Tongue (tissue), 2 donors: ENCODE measurements around the gene TVP23C. TPM values are rescaled to one million over a fixed set of nuclear protein-coding genes. Genes with fewer than 3 reads are reported as not detected.
A peak's percentile ranks its signal among the peaks of the same experiment; 100 is the strongest.

Experiments
- DNase-seq: peaks from one replicate; pipeline ENCODE4 v3.0.0-alpha.2; 2015
- total RNA-seq: library from RNA; depleted of rRNA; stranded (reverse); fragments of >200 nt; gene quantifications from one replicate; pipeline ENCODE4 v1.2.3, GENCODE V29; 2014

The TVP23C gene
- total RNA-seq, 1 donor from 2014 or later = 25.6 TPM

- DNase-seq = no peak
Observed at GRCh38 chr17:15496735-15497670, 66.3 kb downstream of the TVP23C start.

- DNase-seq = no peak
Observed at GRCh38 chr17:15494821-15495220, 68.5 kb downstream of the TVP23C start.

- DNase-seq = no peak
Observed at GRCh38 chr17:15493693-15494035, 69.6 kb downstream of the TVP23C start.

- no peak for DNase-seq
Observed at GRCh38 chr17:15492791-15493692, 70.2 kb downstream of the TVP23C start.

- no peak for DNase-seq
Observed at GRCh38 chr17:15492186-15492585, 71.1 kb downstream of the TVP23C start.

- DNase-seq = peak; percentile 78
Observed at GRCh38 chr17:15490634-15491261, 72.5 kb downstream of the TVP23C start.

GRCh38 chr17:15488557-15488956 is 74.7 kb downstream of the TVP23C start:
- no peak for DNase-seq

GRCh38 chr17:15485045-15485444 is 78.2 kb downstream of the TVP23C start:
- no peak for DNase-seq

- no peak for DNase-seq
Observed at GRCh38 chr17:15483431-15483830, 79.9 kb downstream of the TVP23C start.

GRCh38 chr17:15482476-15482875 is 80.8 kb downstream of the TVP23C start:
- DNase-seq = no peak

- DNase-seq = no peak
Observed at GRCh38 chr17:15481481-15481880, 81.8 kb downstream of the TVP23C start.

- DNase-seq = no peak
Observed at GRCh38 chr17:15480204-15480603, 83.1 kb downstream of the TVP23C start.

GRCh38 chr17:15479703-15480102 is 83.6 kb downstream of the TVP23C start:
- DNase-seq = no peak

GRCh38 chr17:15478845-15479244 is 84.4 kb downstream of the TVP23C start:
- DNase-seq = no peak

- DNase-seq = no peak
Observed at GRCh38 chr17:15475631-15476354, 87.5 kb downstream of the TVP23C start.

- no peak for DNase-seq
Observed at GRCh38 chr17:15472891-15473290, 90.4 kb downstream of the TVP23C start.

GRCh38 chr17:15470536-15470935 is 92.7 kb downstream of the TVP23C start:
- no peak for DNase-seq

- DNase-seq = peak; percentile 60
Observed at GRCh38 chr17:15469260-15469659, 94.0 kb downstream of the TVP23C start.

- DNase-seq = no peak
Observed at GRCh38 chr17:15468126-15468525, 95.2 kb downstream of the TVP23C start.

- DNase-seq = no peak
Observed at GRCh38 chr17:15467592-15467991, 95.7 kb downstream of the TVP23C start, which contains the start of gene CDRT4. Gene CDRT4, minus strand, starts transcription at chr17:15467621. Its CDS starts 27,383 bp downstream, at chr17:15440238.

GRCh38 chr17:15466131-15466530 is 97.2 kb downstream of the TVP23C start:
- peak; percentile 52 for DNase-seq
